Activated CD4-positive, alpha-beta T cell treated with anti-CD3 and anti-CD28 coated beads, Interleukin-2, amount 50 U/mL, for 48 hours (primary cell): Measurements from ENCODE around the gene HIGD2A.
A peak's percentile ranks its signal among the peaks of the same experiment; 100 is the strongest.

Experiments used
- DNase-seq, 2 experiments: peaks; one replicate each; pipeline ENCODE4 v3.0.0-alpha.2; 2020

The HIGD2A gene, protein sequence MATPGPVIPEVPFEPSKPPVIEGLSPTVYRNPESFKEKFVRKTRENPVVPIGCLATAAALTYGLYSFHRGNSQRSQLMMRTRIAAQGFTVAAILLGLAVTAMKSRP

GRCh38 chr5:176388444-176389134, at the start of gene HIGD2A, which contains the start of gene NOP16:
HIGD2A (plus strand) TSS chr5:176388751; CDS start chr5:176388820, 69 bp downstream.
NOP16 (minus strand) TSS chr5:176388598; CDS start chr5:176388539, 59 bp downstream.
- peak; percentile 100 for DNase-seq

GRCh38 chr5:176339304-176339703, 49.2 kb upstream of the HIGD2A start:
- DNase-seq = no peak

DNA sequence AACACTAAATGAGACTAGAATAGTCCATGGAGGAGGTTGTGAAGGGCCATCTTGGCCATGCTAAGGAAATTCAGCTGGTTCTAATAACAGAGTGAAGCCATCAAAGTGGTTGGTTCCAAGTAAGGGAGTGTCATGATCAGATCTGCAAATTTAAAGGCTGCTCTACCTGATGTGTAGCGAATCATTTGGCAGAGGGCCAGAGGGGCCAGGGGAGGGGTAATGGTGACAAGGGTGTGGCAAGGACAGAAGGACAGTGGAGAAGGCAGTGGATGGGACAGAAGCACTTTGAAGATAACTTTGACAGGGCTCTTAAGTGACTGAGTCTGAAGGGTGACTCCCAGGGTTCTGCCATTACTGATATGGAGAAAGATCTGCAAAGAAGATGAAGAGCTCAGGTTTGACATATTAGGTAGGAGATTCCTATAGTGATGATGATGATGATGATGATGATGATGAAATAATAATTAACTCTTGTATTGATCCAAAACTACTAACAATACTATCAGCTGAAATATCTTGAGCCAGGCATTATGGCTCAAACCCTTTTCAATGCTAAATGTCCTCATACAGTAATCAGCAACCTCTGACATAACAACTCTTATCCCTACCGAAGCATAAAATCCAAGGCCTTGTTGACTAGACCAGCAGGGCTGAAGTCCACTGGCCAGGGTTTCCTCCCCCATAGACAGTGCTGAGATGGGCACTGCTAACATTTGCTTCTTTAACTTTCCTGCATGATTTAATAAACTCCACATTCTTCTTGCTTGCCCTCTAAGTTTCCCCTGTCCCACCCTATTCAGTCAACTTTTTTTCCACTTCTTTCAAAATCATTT, 47.0 kb upstream of the HIGD2A start:
- no peak for DNase-seq

DNA sequence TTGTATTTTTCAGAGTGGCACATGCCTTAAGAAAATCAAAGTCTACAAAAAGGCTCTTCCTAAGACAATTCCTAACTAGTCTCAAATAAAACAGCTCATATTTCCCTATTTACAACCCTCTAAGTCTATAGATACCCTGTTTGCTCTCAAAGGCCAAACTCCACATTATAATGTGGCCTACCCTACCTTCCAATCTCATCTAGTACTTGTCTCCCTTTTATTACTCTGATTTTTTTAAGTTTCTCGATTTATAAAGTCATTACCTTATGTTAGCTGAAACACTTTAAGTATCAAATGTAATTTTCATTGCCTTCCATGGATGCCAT, 46.4 kb upstream of the HIGD2A start:
- DNase-seq = no peak

GRCh38 chr5:176342766-176343458, 45.6 kb upstream of the HIGD2A start:
- DNase-seq = no peak

DNA sequence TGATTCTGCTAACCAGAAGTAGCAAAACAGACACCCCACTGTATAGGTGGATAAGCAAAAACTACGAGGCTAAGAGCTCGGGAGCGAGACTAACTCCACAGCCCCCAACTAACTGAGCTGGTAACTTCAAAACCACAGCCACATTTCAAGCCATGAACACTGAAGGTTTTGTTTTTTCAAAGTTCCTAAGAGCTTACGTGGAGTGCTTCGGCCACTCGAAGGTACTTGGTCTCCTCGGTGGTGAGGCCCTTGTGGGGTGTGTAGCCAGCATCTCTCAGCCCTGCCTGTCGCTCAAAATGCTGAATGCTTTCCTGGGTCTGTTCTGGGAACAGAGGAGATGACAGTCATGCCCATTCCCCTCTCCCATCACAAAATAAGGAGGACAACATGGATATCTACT, 38.1 kb upstream of the HIGD2A start:
- DNase-seq = no peak

GRCh38 chr5:176352116-176352878, 36.3 kb upstream of the HIGD2A start:
- no peak for DNase-seq

DNA sequence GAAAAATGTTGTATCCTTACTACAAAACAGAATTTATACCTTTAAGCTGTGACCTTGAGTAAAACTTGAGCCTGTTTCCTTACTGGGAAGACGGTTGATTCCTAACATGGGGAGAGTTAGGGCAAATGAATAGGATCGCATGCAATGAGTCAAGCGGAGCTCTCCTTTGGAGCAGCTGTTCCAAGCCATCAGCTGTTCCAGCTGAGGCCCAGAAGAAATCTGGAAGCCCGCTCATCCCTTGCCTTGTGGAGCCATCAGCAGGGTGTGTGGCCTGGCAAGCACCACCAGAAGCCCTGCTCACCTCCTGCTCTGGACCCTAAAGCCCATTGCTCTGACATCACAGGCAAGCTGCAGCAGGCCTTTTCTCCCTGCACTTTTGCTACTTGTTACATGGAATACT, 35.0 kb upstream of the HIGD2A start:
- no peak for DNase-seq

- no peak for DNase-seq
These were observed 33.0 kb upstream of the HIGD2A start for GRCh38 chr5:176355400-176356178.

- DNase-seq = no peak
These were observed 32.4 kb upstream of the HIGD2A start for GRCh38 chr5:176356179-176356566.

DNA sequence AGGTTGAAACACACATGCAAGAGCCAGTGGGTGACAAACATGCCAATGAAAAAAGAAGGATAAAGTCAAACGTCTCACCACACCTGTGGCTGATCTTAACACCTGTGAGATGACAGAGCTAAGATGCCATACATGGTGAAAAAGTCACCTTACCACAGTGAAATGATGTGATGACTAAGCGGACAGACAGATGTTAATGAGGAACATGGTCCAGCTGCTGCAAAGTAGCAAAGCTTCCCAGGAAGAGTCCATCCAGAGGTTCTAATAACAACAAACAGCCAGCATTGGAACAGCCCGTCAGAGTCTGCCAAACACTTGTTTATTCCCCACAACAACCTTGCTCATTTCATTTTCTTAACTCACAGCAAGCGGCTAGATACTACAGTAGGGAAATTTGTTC, 28.9 kb upstream of the HIGD2A start:
- no peak for DNase-seq

- DNase-seq = peak; percentile 22 to 24
These were observed 27.6 kb upstream of the HIGD2A start for GRCh38 chr5:176360894-176361436.

- peak; percentile 93 to 95 for DNase-seq
These were observed 26.9 kb upstream of the HIGD2A start, which contains the start of gene KIAA1191 for GRCh38 chr5:176361437-176362232. KIAA1191 (minus strand) TSS chr5:176361764; CDS start chr5:176359508, 2,256 bp downstream.

- no peak for DNase-seq
These were observed 26.4 kb upstream of the HIGD2A start for GRCh38 chr5:176362233-176362490.

- DNase-seq = no peak
These were observed 23.7 kb upstream of the HIGD2A start for GRCh38 chr5:176364765-176365350.

- DNase-seq = peak; percentile 66 to 73
These were observed 23.0 kb upstream of the HIGD2A start, which contains the start of gene ARL10 for GRCh38 chr5:176365351-176366231. ARL10 (plus strand) TSS chr5:176365487; CDS start chr5:176365564, 77 bp downstream.

- DNase-seq = no peak
These were observed 22.2 kb upstream of the HIGD2A start for GRCh38 chr5:176366232-176366894.

GRCh38 chr5:176368726-176369125, 19.8 kb upstream of the HIGD2A start:
- DNase-seq = no peak
